ENCODE measurements around the gene NKD2. TPM values are rescaled to one million over a fixed set of nuclear protein-coding genes. Genes with fewer than 3 reads are reported as not detected.

Gene NKD2
- polyA plus RNA-seq, 2 of the 4 experiments (the other 2 are of a cell fraction) = 1.2 to 4.2 TPM

- TF ChIP-seq BCL3 (IDR thresholded peaks at IDR 0.05) (no peak), CEBPB (IDR thresholded peaks at IDR 0.05) (no peak), JUNB (IDR thresholded peaks at IDR 0.05) (no peak), CBX2 (IDR thresholded peaks at IDR 0.05; ENCODE audit: borderline replicate concordance, low read depth) (no peak), TFCP2L1 (CRISPR knock-in tag; IDR thresholded peaks at IDR 0.05) (no peak)
- TF ChIP-seq, protein P1, sequence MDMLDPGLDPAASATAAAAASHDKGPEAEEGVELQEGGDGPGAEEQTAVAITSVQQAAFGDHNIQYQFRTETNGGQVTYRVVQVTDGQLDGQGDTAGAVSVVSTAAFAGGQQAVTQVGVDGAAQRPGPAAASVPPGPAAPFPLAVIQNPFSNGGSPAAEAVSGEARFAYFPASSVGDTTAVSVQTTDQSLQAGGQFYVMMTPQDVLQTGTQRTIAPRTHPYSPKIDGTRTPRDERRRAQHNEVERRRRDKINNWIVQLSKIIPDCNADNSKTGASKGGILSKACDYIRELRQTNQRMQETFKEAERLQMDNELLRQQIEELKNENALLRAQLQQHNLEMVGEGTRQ (IDR thresholded peaks at IDR 0.05) = no peak
Observed at GRCh38 chr5:1073239-1074102, 64.9 kb downstream of the NKD2 start (continued).

GRCh38 chr5:1074226-1074625 is 65.6 kb downstream of the NKD2 start:
- Histone ChIP-seq H3K4me1 (no peaks in the 10 kb centered on the region), H3K9me3 (no peaks in the 10 kb centered on the region), H3K4me2 (no peak overlapping the region), H3K4me3 (no peak overlapping the region), H3K27ac (no peak overlapping the region)
- TF ChIP-seq GATA3 (IDR thresholded peaks at IDR 0.05; ENCODE audit: borderline replicate concordance) = no peak
- no peak for ATAC-seq
- no peak for FAIRE-seq
- DNase-seq (ENCODE audit: low read depth in 1 of 2, low spot score in 1 of 2) = no peak
- POLR2A ChIA-PET = no interaction called here
- WGBS (ENCODE audit: missing lambda C conversion rate) = 79% methylated on average over 3 of the region's 18 CpGs
- CTCF ChIA-PET = interaction anchor here (1.7 kb wide), 1 partner anchor 66 kb away, joined by 4 read pairs; no protein-coding TSS in a partner anchor

DNA sequence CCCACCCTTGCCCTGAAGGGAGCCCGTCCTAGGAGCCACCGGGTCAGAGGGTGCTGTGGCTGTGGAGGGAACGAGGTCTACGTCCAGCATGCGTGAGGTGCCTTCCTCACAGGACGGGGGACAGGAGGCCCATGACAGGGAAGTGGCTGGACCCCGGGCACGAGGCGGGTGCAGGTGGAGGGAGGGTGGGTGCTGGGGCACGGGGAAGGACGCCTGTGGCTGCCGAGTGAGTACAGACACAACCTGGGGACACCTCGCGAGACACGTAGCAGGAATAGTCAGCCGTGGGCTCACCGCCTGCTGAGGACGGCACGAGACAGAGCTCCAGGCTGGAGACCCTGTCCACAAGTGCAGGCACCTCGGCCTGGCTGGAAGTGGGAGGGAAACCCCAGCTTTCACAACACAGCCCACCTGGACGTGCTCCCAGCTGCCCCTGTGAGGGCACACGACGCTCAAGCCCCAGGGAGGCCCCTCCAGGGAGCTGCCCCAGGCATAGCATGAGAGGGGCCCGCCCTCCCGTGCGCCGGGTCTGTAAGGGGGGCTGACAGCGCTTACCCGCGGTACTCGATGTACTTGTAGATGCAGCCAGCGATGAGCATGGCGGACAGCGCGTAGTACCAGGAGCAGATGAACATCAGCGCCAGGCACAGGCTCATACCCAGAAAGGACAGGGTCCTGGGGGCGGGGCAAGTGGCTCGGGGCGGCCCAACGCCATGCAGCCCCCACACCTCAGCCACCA is 66.4 kb downstream of the NKD2 start:
- POLR2A ChIA-PET = no interaction called here
- FAIRE-seq = no peak
- TF ChIP-seq CBX2 (IDR thresholded peaks at IDR 0.05; ENCODE audit: borderline replicate concordance, low read depth) = no peak
- H3K9me3 ChIP-seq = no peaks in the 10 kb centered on the region
- no peak; a peak in 1 of 6 replicates for ATAC-seq
- 91% methylated on average over 29 of the region's 40 CpGs for WGBS (ENCODE audit: missing lambda C conversion rate)
- CTCF ChIA-PET = interaction anchor here (1.7 kb wide), 1 partner anchor 65 kb away, joined by 4 read pairs; no protein-coding TSS in a partner anchor
- DNase-seq (ENCODE audit: low read depth in 1 of 2, low spot score in 1 of 2) = no peak
- H3K4me1 ChIP-seq = no peaks in the 10 kb centered on the region
- no peak overlapping the region for H3K27ac ChIP-seq
- no peak overlapping the region for H3K4me2 ChIP-seq
- no peak overlapping the region for H3K4me3 ChIP-seq

DNA sequence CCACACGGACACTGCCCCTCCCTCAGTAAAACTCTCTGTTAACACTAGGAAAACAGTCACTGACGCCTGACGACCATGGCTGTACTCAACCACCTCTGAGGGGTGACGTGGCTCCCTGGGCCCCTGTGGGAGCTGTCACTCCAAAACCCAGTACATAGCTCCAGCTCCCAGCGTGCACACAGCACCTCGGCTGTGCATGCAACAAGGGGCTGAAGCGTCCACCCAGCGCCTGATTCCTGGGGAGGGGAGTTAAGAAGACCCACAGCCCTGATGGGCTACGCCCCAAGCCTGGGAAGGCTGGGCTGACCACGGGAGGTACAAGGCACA is 66.9 kb downstream of the NKD2 start:
- H3K4me3 ChIP-seq = no peak overlapping the region
- FAIRE-seq (no peak), DNase-seq (ENCODE audit: low read depth in 1 of 2, low spot score in 1 of 2) (no peak), ATAC-seq (no peak; a peak in 1 of 6 replicates)
- no peaks in the 10 kb centered on the region for H3K9me3 ChIP-seq
- no peak overlapping the region for H3K27ac ChIP-seq
- TF ChIP-seq, protein P2, sequence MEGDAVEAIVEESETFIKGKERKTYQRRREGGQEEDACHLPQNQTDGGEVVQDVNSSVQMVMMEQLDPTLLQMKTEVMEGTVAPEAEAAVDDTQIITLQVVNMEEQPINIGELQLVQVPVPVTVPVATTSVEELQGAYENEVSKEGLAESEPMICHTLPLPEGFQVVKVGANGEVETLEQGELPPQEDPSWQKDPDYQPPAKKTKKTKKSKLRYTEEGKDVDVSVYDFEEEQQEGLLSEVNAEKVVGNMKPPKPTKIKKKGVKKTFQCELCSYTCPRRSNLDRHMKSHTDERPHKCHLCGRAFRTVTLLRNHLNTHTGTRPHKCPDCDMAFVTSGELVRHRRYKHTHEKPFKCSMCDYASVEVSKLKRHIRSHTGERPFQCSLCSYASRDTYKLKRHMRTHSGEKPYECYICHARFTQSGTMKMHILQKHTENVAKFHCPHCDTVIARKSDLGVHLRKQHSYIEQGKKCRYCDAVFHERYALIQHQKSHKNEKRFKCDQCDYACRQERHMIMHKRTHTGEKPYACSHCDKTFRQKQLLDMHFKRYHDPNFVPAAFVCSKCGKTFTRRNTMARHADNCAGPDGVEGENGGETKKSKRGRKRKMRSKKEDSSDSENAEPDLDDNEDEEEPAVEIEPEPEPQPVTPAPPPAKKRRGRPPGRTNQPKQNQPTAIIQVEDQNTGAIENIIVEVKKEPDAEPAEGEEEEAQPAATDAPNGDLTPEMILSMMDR (IDR thresholded peaks at IDR 0.05) = no peak
- TF ChIP-seq SREBF2 (IDR thresholded peaks at IDR 0.05) (no peak), SMC3 (IDR thresholded peaks at IDR 0.05) (no peak), HEYL (CRISPR knock-in tag; IDR thresholded peaks at IDR 0.05) (no peak), ZFP36 (IDR thresholded peaks at IDR 0.05; ENCODE audit: borderline replicate concordance, partially characterized antibody) (no peak), JUN (IDR thresholded peaks at IDR 0.05) (no peak), EP300 (IDR thresholded peaks at IDR 0.05) (no peak), RNF2 (IDR thresholded peaks at IDR 0.05; ENCODE audit: borderline replicate concordance, low read depth) (no peak), RAD21 (conservative IDR thresholded peaks at IDR 0.05 in 1 of 2, IDR thresholded peaks at IDR 0.05 in 1 of 2) (no peak), HMGXB4 (CRISPR knock-in tag; IDR thresholded peaks at IDR 0.05; ENCODE audit: borderline replicate concordance) (no peak), JUNB (IDR thresholded peaks at IDR 0.05) (no peak)
- CTCF ChIA-PET = interaction anchor here (1.1 kb wide), 1 partner anchor 26 kb away, joined by 3 read pairs; no protein-coding TSS in a partner anchor
- WGBS (ENCODE audit: missing lambda C conversion rate) = 79% methylated on average over 7 of the region's 10 CpGs
- POLR2A ChIA-PET = no interaction called here
- no peaks in the 10 kb centered on the region for H3K4me1 ChIP-seq
- H3K4me2 ChIP-seq = no peak overlapping the region

Data from A549 (cell line).